GM12892 (cell line): ENCODE measurements around the gene SLC38A9.

ENCODE experiments used
- POLR2A ChIP-seq: IDR thresholded peaks from 2 replicates; pipeline ENCODE4 v1.6.1; 2011; ENCODE audit warnings: low read depth, low read length, control low read depth
- POLR2AphosphoS5 ChIP-seq: IDR thresholded peaks from 2 replicates; pipeline ENCODE4 v1.6.1; 2011; ENCODE audit warnings: low read depth, low read length, control low read depth
- TAF1 ChIP-seq: IDR thresholded peaks from 2 replicates; pipeline ENCODE4 v1.6.1; 2011; ENCODE audit warnings: low read depth, mild to moderate bottlenecking, control low read depth, low read length, borderline replicate concordance

- no peak for TF ChIP-seq POLR2A
- no peak for TF ChIP-seq POLR2AphosphoS5
- TF ChIP-seq TAF1, result no peak
These were observed 12.2 kb upstream of the SLC38A9 start for GRCh38 chr5:55724281-55724680.
